Stimulated activated naive CD4-positive, alpha-beta T cell treated with Interleukin-2 at 50 U/mL for 16 hours (primary cell): Measurements from ENCODE around the gene ZNF787.
"Not testable (repeated sequence)": the region's sequence is repeated elsewhere in the genome, so short reads cannot be mapped to it uniquely, and the experiment has no call there.

Experiments
- DNase-seq: peaks from one replicate; lab custom pipeline; 2025; lab: John Stamatoyannopoulos, UW

Gene ZNF787

DNA sequence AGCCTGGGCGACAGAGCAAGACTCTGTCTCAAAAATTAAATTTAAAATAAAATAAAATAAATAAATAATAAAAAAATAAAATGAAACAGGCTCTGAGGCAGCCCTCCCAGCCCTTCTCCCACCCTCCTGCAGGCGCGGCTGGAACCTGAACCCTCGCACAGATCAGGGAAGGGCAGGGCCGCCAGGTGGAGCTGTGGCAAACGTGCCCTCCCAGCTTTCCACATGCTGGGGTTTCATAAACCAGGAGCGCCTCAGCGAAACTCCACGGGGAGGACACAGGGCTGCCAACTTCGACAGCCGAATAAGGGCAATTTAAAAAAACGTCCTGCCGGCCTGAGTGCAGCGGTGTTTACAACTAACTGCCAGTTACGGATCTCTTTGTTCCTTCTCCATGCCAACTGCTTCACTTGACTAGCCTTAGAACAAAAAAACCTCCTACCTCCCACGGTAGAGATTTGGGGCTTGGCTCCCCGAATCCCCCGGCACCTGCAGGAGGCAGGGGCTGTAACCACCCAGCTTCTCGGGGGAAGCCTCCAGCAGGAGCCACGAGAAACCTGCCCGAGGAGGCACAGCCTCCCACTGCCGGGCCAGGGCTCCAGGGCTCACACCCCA is 15.9 kb downstream of the ZNF787 start:
- DNase-seq: peak; percentile 20

DNA sequence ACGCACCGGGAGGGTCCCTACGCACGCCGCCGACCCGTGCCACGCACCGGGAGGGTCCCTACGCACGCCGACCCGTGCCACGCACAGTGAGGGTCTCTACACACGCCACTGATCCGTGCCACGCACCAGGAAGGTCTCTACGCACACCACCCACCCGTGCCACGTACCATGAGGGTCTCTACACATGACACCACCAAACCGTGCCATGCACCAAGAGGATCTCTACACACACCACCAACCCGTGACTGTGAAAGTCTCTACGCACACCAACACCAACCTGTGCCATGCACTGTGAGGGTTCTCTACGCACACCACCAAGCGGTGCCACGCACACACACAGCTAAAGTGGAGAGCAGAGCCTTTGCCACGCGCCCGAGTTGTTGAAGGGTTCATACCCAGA is 16.7 kb downstream of the ZNF787 start:
- no peak for DNase-seq

DNA sequence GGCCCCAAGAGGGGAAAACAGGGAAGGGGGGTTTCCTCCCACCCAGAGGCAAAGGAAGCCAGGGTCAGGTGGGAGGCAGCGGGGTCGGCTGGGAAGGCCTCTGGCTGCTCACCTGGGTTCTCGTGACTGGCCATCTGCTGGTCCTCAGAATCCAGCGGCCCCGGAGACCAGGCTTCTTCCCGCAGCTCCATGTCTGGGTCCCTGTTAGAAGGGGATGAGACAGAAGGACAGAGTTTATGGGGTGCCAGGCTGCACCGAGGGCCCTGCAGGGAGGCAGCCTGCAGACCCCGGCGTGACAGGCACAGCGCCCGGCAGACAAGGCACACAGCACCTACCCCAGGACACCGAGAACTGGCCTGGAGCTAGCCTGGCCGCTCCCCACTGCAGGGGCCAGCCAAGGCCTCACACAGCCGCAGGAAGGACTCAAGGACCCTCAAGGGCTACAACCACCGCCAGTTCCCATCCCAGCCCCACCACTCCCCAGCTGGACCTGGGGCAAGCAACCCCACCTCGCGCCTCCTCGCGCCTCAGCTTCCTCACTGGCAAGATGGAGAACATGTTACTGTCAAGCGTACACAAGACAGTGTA is 18.0 kb downstream of the ZNF787 start:
- DNase-seq: no peak

DNA sequence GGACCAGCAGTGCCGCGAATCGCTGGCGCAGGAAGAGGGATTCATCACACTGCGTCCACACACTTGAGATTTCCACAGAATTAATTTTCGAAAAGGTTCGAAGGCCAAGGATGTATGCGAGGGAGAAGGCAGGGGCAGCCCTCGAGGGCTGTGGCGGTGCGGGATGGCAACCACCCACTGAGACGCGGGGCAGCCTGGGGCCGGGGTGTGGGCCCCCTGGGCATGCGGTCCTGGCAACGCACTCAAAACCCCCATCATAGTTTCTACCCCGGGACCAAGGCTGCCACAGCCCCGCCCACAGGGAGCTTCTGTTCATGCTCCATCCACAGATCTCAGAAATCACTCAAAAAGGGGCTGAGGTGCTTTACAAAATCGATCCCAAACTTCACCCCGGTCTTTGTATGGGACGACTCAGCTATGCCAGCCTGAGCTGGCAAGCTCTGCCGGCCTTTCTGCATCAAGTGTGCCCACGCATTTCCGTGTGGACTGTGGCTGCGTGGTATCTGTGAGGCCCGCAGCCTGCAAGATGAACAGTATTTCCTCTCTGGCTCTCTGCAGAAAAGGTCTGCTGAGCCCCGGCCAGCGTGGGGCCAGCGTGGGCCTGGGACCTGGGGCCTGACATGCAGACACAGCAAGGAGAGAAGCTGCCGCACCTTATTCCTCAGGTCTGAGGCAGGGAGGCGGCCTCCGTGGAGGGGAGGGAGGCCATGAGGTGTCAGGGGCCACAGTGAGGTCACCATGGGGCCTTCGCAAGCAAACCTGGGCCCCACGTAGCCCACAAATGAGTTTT is 19.2 kb downstream of the ZNF787 start:
- DNase-seq: no peak

DNA sequence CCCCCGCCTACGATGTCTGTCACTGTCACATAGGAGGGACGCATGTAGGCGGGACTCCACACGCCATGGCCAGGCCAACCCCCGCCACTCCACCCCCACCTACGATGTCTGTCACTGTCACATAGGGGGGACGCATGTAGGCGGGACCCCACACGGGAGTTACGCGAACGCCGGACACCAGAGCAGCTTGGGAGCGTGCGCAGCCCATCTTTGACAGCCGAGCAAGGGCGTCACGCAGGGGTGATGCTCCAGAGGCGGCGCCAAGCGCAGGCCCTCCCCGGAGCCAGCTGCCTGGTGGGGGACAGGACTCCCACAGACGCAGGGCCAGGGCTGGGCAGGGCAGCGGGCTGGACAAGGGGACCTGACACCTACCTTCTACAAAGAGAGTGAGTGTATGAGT is 20.0 kb downstream of the ZNF787 start:
- no peak for DNase-seq

DNA sequence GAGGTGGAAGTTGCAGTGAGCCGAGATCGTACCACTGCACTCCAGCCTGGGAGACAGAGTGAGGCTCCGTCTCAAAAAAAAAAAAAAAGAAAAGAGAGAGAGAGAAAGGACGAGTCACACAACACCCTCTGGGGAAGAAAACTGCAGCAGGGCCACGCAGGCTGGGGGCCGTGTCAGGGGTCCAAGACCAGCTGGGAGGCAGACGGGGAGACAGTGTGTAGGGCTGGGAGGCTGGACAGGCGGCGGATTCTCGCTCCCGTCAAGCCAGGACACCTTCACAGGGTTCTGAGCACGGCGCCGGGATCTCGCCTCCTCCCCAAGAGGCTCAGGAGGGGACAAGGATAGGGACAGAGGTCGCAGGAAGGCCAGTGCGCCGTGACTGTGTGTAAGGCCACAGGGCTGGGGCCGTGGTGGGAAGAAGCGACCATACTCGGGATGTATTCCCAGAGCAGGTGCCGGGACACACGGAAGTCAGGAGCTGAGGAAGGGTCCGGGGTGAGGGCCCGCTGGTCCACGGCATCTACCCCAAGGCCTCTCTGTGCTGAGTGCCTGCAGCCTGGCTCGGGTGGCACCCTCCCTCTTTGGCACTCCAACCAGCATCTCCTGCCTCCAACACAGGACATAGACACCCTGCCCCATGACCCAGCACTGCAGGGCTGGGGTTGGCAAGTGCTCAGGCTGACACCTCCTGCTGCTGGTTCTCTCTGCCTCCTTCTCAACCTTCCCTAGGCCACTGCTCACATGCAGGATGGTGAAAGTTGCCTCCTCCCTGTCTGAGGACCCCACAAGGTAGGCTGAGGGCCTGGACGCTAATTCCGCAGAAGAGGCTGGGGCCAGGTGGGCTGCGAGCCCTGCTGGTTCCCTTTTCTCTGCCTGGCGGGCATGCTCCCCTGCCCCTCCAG is 21.2 kb downstream of the ZNF787 start:
- DNase-seq: no peak

DNA sequence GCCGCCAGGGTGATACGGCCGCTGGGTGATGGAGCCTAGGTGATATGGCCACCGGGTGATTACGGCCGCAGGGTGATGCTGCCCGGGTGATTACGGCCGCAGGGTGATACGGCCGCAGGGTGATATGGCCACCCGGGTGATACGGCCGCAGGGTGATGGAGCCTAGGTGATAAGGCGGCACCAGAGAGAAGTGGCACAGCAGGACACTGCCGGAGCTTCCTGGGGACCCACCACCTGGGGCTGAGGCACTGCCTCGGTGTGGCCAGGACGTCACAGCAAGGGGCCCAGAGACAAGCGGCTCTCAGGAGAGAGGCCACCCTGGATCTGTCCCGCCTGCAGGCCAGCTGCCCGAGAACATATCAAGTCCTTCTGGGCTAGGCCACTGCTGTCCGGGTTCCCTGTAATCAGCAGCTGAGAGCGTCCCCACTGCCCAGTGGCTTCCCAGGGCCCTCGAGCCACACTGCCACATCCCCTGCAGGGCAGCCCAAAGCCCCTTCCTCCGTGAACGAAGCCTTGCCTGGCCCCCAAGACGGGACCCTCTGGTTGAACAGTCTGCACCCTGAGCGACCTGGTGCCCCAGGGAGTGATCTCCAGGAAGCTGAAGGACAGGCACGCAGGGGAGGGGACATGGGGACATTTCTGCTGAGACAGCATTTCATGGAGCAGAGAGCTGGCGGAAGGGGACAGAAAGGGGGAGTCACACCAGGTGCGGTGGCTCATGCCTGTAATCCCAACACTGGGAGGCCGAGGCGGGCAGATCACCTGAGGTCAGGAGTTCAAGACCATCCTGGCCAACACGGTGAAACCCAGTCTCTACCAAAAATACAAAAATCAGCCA is 22.1 kb downstream of the ZNF787 start:
- no peak for DNase-seq

DNA sequence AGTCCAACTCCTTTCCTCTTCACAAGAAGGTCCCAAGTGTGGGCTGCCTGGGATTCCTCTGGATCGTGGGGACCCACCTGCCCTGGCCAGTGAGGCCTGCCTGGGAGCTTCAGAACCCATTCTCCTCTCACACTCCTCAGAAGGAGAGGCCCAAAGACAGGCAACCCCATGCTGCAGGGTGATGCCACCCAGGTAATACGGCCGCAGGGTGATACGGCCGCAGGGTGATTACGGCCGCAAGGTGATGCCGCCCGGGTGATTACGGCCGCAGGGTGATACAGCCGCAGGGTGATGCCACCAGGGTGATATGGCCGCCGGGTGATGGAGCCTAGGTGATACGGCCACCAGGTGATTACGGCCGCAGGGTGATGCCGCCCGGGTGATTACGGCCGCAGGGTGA is 22.9 kb downstream of the ZNF787 start:
- DNase-seq: not testable (repeated sequence)

DNA sequence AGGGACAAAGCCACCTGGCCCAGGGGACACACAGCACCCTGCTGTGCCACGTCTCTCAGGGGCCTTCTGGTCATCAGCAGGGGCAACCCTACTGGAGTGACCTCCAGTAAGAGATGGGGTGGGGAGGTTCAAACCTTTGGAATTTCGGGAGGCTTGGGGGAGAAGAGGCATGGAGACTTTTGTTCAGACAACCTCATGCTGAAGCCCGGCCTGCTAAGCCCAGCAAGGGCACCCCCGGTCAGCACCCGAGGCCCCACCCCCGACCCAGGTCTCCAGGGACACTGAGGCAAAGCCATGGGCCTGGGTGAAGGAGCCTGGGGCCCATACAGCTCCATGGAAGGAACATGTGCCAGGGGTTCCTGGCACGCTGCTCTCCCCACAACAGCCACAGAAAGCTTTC is 23.3 kb downstream of the ZNF787 start:
- no peak for DNase-seq

DNA sequence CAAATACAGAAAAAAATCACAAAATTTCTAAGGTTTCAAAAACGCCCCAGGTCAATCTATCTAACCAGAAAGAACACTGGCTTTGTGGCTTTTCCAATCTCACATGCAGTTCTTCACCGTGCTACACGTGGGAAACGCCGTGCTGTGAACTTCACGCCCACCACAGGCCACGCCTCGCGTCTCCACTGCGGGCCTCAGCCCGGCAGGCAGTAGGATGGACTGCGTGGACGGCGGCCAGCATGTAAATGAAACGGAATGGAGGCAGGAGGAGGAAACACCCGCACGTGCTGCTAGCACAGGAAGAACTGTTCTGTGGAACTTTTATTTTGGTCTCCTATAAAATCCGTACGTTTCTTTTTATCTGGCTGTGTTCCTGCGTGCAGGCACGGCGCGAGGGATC is 23.8 kb downstream of the ZNF787 start:
- no peak for DNase-seq

DNA sequence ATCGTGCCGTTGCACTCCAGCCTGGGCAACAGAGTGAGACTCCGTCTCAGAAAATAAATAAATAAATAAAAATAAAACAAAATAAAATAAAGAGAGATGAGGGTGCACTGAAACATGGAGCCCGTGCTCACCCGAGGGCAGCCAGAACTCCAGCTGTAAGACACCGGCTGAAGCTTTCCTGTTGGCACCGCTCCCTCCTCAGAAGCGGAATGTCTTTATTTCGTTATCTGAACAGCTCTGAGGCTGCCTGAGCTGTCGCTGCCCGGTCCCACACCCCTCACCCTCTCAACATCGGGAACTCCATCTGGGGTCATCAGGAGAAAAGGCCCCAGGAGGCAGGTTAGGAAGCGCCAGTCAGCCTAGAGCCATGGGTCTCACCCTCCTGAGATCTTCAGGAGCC is 24.4 kb downstream of the ZNF787 start:
- DNase-seq: no peak

DNA sequence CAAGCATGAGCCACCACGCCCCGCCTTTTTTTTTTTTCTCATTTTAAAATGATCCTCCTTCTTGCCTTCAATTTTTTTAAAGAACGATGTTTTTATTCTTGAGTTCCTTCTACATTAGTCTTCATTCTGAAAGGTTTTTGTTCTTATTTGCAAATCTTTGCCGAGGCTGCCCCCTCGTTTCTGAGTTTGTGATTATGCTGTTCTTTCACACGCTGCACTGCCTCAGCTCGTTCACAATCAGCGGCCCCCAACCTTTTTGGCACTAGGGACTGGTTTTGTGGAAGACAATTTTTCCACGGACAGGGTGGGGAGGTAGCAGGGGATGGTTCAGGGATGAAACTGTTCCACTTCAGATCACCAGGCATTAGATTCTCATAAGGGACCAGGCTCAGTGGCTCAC is 26.6 kb downstream of the ZNF787 start:
- no peak for DNase-seq

DNA sequence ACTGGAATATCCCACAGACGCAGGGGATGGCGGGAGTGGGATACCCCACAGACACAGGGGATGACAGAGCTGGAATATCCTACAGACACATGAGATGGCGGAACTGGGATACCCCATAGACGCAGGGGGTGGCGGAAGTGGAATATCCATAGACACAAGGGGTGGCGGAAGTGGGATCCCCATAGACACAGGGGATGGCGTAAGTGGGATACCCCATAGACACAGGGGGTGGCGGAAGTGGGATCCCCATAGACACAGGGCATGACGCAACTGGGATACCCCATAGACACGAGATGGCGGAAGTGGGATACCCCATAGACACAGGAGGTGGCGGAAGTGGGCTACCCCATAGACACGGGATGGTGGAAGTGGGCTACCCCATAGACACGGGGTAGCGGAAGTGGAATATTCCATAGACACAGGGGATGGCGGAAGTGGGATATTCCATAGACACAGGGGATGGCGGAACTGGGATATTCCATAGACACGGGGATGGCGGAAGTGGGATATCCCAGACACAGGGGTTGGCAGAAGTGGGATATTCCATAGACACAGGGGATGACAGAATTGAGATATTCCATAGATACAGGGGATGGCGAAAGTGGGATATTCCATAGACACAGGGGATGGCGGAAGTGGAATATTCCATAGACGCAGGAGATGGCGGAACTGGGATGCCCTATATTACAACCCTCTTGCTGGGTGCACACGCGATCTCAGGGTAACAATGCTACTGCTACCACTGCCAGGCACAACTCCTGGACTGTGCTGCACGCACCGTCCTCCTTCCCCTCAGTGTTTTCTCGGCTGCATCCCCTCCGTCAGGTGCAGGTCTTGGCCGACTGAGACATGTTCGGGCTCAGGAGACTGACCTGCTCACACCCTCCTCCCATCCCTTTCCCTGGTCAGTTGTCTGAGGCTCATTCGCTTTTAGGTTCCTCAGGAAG is 28.1 kb downstream of the ZNF787 start:
- no peak for DNase-seq

DNA sequence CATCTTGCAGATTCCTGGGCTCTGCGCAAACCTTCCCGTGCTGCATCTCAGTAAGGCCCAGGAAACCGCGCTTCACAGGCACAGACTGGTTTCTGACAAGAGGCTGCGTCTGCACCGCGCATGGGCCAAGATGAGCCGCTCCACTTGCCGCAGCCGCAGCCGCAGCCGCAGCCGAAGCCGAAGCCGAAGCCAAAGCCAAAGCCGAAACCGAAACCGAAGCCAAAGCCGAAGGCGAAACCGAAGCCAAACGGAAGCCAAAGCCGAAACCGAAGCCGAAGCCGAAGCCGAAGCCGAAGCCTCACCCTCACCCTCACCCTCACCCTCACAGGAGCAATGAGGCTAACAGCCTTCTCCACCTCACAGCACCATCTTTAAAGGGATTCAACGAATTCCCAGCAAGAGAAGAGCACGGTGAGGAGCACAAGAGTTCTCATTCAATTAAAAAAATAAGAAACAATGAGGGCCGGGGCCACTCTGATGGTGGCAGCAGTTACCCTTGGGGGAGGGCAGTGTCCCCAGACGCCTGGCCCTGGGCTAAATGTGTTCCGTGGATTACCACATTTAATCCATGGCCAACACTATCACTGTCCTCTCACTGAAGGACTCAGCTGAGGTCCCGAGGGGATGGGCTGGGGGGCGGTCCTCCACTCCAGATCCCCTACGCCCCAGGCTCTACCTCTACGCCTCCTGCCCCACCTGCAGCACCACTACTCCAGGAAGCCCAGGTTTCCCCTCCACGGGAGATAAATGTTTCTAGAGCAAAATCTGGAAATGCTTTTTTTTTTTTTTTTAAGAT is 29.1 kb downstream of the ZNF787 start:
- peak; percentile 52 for DNase-seq

DNA sequence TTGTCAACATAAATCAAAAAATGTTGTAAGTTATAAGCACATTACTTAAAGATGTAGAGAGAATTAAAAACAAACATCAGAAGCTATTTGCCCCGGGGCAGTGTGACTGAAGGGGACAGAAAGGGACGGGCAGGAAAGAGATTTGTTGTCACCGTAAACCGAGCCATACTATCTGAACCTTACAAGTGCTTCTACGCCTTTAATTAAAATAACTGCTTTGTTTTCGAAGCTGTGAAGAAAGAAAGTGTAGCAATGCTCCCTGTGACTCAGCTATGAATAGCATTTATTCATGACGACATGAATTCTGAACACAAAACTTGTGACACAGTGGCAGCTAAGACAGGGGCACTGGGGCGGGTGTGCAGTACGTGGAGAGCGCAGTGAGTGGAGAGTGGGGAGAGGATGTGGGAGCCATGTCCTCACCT is 30.0 kb downstream of the ZNF787 start:
- no peak for DNase-seq

DNA sequence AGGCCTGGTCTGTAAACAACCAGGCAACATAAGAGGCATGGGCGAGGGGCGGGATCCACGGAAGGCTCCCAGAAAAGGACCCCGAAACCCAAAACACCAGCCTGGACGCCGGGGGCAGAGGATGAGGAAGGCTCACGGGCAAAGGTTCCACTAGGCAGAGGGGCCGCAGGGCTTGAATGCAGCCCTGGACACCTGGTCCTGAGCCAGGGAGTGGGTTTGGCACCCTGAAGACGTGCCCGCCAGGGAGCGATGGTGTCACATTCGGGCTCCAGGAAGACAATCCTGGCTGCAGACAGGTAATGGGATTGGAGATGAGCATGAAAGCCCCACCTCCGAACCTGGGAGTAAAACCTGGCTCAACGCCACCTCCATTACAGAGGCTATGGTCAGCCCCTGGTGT is 31.8 kb downstream of the ZNF787 start:
- no peak for DNase-seq

DNA sequence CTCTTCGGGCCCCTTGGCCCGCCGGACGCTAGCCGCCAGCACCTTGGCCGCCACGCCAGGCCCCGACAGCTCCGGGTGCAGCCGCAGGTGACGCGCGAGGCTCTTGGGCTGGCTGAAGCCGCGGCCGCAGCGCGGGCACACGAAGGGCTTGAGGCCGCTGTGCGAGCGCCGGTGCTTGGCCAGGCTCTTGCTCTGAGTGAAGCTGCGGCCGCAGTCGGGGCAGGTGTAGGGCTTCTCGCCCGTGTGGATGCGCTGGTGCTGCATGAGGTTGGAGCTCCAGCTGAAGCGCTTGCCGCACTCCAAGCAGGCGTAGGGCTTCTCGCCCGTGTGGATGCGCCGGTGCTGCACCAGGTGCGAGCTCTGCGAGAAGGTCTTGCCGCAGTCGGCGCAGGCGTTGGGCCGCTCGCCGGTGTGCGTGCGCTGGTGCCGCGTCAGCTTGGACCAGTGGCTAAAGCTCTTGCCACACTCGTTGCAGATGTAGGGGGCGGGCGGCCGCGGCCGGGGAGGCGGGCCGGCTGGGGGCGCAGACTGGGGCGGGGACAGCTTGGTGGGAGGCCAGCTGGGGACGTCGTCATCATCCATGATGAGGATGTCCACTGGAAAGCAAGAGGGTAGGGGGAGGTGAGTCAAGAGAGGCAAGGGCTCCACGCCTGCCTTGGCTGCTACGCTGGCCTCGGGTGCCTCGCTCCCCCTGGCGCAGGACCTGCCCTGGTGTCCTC is 32.4 kb downstream of the ZNF787 start:
- DNase-seq: no peak

DNA sequence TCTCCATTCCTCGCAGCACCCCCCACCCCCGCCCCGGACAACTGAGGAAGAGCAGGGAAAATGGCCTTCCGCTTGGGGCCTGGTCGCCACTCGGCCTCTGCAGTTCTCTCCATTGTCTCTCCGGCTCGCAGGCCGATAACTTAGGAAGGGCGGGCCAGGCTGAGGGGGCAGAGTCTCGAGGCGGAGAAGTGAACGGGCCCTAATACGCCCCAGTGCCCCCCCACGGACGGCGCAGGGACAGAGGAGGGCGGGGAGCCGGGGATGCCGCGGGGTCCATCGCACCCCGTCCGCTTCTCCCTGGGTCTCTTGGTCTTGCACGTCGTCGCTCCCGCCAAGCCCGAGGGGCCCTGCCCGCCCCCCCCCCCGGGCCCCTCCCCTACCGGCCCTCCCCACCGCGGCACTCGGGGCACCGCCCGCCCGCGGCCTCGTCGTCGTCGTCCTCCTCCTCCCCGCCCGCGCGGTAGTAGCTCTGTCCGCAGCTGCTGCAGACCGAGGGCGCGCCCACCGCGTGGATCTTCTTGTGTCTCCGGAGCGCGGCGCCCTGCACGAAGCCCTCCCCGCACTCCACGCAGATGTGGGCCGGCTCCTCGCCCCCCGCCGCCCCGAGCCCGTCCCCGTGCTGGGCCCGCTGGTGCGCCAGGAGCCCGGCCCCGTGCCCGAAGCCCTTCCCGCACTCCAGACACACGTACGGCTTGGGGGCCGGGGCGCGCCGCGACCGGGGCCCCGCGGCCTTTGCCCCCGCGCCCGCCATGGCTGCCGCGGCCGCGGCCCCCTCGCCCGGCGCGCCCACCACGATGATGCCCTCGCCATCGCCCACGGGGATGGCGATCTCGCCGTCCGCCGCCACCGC is 33.2 kb downstream of the ZNF787 start:
- DNase-seq: no peak
